Measurements from ENCODE around the gene DNAH1. TPM values are rescaled to one million over a fixed set of nuclear protein-coding genes. Genes with fewer than 3 reads are reported as not detected.

DNAH1 gene
- total RNA-seq, 1 donor from 2014 or later: 13.8 TPM

DNA sequence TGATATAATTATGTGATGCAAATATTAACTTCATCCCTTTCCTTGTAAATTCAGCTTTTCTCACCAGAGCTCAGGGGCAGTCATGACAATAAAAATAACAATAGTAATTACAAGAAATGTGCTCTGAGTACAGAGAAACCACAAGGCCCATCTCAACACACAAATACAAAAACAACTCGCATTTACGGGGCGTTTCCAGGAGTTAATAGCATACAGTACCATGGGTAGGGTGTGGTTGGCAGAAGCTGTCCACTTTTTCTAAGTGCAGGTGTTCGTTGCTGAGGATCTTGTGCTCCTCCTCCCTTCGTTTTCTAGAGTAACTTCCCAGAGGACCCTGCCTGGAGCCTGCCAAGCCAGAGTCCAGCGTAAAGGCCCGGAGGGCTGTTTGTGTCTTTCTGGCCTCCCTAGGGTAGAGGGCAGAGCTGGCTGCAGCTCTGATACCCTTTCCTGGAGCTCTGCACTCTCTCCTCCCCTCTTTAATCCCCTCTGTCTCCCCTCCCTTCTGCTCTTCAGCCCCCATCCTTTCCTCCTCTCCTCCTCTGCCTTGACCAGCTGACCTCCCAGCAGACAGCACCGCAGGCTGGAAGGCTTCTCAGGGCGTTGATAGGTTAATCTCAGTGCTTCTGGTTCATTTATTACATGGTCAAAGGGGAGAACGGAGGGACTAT lies 117.3 kb downstream of the DNAH1 start:
- DNase-seq (ENCODE audit: low spot score): no peak

DNA sequence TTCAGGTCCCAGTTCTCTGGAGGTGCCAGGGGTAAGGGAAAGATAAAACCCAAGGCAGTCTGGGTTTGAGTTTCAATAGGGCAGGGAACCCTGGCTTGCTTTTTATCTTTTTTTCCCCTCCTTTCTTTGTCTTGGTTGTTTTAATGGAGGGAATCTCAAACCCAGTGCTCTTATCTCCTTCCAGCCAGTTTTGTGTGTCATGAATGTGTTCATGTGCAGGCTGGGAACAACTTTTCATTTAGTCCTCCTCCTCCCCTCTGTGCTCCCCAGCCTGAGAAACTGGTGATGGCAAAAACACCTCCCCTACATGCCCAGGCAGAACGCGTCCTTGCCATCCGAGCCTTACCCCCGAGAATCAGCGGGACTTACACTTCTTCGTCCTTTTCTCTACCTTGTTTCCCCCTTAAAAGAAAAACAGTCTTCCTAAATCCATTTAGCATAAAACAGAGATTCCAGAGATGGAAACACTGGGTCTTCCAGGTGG lies 117.9 kb downstream of the DNAH1 start:
- DNase-seq (ENCODE audit: low spot score): no peak

DNA sequence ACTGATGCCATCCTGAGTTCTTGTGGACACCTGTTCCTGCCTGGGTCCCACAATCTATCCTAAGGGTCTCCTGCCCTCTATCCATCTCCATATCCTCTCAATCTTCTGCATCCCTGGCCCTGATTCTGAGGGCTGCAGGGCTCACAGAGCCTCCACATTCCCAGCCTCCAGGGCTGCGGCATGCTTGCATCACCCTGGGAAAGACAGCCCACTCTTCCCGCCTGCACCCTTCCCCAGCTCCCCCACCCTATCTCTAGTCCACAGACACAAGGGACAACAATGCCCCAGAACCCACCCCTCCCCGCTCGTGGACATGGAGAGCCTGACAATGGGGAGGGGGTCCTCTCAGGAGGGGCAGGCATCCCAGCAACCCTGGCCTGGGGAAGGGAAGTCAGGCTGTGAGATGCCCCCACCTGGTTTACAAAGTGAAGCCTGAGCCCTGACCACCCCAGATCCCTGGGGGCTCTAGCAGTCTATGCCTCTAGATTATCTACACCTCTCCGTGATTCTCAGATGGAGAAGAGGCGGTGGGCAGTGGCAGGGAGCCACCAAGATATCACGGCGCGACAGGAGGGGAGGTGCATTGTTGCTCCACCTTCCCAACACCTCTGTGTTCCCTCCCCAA lies 118.5 kb downstream of the DNAH1 start:
- no peak for DNase-seq (ENCODE audit: low spot score)

DNA sequence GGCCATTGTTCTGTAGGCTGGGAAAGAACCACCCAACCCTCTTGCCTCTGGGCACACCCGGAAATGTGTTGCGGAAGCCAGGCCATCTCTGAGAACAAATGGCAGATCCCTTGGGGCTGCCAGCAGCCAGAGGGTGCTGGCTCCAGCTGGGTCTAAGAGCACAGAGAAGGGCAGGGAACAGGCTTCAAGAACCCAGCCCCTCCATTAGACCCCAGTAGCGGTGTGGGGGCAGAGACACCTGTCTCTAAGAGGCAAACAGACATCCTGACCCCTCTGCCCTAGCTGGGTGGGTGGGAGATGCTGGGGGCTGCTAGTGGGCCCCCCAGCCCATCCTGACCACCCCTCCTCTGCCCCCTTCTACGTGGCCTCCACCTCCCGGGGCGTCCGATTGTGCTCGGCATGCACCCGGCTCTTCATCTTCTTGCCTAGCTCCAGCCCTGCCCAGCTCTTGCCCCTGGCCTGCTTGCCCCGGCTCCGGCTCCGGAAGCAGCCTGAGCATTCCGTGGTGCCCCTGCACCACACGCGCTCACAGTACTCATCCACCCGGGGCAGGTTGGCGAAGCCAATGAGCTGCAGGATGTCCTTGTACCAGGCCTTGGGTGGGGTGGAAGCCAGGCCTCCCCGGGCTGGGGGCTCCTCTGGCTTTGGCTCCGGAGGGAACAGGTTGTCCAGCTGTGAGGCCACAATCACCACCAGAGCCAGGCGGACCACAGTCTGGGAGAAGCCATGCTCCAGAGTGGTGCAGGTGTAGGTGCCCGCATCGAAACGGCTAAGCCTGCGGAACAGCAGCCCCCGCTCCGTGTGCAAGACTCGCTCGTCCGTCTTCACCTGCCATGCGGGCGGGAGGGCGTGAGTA lies 119.4 kb downstream of the DNAH1 start:
- no peak for DNase-seq (ENCODE audit: low spot score)

DNA sequence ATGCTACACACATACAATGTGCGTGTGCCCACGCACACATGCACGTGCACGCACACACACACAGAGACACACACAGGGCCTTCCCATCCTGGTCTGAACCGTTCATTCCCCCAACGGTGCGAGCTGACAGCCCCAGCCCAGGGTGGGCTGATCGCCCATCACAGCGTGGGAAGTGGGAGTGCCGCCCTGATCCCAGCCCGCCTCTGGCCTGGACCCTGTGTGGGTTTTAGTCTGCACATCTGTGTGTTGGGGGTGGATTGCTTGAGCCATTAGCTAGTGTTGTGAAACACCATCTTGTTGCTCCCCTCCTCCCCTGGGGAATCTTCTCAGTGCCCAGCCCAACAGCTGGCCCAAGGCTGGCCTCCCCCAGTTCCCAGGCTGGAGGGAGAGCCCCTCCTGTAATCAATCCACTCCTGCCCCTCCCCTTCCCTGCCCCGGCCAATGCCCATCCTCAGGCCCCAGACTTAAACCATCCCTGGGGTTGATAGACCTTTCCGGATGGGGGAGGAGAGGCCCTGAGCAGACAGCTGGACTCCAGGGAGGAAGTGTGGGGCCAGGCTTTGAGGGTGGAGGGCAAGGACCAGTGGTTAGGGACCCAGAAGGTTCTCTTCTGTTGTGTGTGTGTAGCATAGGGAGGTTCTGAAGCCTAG lies 120.5 kb downstream of the DNAH1 start:
- DNase-seq (ENCODE audit: low spot score): no peak

DNA sequence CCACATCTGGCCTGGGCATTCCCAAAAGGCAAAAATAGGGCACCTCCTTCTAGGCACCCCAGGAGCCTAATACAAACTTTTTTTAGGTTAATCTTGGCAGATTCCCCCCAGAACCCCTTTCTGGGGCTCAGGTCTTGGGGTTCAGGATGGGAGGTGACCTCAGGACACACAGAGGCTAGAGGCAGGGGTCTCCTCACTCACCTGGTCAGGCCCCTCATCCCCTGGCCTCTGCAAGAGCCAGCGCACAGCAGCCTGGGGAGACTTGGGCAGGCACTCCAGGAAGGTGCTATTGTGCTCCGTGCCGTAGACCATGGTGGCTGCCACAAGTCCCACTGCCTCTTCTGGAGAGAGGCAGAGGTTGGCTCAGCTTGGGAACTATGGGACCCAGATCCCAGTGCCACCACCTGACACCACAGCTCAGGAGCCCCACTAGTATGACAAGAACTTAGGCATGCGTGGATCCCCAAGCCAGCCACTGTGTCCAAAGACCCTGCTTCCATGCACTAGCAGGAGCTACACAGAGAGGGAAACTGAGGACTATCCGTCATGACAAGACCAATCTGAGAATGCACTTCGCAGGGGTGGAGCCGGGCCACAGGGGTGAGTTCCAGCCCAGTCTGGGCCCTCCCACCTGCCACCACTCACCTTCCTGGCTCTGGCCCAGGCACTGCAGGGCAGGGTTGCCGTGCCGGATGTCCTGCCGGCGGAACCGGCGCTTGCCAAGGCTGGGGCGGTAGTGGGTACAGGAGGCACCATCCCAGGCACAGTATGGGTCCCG lies 121.4 kb downstream of the DNAH1 start:
- no peak for DNase-seq (ENCODE audit: low spot score)

DNA sequence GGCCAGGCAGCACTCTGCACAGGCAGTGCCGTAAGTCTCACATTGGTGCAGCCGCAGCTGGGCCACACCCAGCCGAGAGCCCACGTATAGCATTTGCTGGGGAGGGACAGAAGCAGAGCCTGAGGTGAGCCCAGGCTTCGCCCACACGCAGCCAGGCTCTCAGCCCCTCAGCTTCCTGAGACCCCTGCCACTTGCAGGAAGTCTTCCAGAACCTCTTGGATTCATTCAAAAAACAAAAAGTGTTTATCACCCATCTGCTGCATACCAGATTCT lies 121.9 kb downstream of the DNAH1 start:
- DNase-seq (ENCODE audit: low spot score): no peak

DNA sequence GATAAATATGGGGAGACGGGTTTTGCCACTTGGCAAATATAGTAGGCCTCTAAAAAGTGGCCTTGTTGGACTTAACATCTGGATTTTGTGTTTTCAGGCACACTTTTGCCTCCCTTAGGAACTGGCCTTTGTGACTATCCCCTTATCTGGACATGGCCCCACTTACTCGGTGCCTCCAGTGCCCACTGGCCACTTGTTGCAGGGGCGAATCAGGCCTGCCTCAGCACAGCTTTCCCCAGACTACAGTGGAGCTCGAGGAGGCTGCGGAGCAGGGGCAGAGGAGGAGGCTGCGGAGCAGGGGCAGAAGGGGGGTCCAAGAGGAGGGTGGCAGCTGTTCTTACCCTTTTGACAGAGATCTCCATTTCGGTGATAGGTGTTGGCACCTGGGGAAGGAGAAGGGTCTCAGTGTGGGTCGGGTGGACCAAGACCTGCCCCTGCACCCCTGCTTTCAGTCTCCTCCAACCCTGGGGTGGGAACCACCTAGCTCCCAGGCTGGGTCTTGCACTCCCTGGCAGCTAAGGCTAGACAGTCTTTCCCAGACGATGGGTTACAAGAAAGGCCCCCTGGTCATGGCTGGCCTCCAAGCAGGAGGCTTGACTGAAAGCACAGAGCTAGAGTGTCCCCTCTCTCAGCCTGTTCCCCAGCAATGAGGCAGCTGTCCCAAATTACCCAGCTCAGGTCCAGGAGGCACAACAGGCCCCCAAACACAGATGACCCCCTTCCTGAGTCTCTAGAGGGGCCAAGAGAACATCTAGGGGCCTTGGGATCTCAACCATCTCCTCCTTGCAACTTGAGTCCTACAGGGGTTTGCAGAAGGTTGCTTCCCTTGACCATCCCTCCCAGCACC lies 122.7 kb downstream of the DNAH1 start:
- no peak for DNase-seq (ENCODE audit: low spot score)

DNA sequence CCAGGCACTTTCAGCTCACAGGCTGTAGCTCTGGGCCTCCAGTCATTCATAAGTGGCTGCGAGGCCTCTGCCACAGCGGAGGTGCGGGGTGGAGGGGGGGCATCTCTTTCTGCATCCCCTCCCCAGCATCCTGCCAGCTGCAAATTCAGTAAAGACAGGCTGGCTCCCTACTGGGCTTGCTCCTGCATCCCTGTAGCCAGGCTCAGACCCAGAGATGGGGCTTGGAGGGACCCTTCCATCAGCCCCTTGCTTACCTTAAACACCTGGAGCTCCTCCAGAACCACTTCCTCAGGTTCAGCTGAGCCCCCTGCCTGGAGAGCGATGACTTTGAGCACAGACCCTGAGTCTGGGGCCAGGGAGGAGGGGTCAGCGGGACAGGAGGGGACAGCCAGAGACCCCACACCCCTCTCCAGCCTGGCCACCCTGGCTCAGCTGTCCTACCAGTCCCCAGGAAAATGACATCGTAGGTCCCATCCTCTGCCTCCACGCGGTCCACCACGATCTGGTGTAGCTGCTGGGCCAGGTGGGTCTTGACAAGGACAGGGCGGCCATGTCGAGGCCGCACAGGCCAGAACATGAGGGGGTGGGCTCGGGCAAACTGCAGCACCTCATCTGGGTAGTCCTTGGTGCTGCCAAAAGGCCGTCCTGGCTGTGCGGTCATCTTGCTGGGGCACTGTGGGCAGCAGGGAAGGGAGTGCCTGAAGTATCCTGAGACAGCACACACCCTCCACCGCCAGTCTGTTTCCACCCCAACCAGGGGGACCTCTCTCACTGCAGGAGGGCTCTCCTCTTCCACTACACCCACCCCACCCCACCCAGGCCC lies 123.5 kb downstream of the DNAH1 start:
- DNase-seq (ENCODE audit: low spot score): no peak

DNA sequence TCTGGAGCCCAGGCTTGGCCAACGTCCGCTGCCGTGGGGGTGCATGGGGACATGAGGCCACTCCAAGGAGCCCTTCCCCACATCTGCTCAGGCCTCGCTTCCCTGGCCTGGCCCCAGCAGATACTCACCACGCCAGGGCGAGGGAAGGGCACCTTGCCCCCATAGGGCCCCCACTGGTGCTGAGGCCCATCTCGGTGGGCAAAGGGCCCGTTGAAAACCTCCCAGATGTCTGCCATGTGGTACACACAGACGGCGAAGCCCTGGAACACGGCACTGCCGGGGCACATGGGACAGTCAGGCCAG lies 124.1 kb downstream of the DNAH1 start:
- no peak for DNase-seq (ENCODE audit: low spot score)

DNA sequence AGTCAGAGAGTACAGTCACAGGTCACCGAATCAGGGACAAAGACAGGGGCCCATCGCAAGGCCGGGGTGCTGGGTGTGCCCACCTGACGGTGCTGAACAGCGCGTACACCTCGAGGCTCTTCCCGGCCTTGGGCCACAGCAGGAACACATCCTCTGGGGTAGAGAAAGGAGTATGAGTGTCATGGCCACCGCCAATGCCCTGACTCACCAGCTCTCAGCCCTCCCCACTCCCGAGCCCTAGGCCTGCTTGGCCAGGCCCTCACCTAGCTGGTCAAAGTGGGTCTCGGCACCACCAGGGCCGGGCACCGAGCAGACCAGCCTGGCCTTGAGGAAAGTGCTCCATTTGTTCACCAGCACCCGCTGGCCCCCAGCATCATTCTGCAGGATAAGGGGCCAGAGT lies 124.6 kb downstream of the DNAH1 start:
- DNase-seq (ENCODE audit: low spot score): no peak

DNA sequence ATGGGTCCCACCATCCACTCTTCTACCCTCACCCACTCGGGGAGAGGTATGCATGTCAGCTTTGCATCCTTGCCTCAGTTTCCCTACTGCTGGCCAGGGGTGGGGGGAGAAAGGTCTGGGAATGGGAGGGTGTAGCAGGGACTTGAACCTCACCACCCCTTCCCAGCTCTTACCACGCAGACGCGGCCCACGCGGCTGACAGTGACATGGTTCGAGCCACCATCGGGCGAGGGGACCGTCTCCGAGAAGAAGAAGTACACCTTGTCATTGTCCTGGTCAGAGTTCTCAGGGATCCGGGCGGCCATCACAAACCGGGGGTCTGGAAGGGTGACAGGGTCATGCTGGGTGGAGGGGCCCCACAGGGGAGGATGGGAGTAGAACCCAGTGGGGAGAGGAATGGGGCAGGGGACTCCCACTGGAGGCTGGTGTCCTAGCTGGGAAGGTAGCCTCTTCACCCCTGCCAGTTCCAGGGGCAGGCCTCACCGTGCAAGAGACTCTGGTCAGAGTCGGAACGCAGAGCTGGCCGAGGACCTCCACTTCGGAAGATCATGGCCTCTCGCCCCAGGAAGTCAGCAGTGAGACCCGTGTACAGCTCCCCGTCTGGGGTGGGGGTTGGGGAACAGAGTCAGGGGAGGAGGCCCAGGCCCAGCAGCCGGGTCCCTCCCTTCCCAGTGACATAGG lies 125.1 kb downstream of the DNAH1 start:
- no peak for DNase-seq (ENCODE audit: low spot score)

DNA sequence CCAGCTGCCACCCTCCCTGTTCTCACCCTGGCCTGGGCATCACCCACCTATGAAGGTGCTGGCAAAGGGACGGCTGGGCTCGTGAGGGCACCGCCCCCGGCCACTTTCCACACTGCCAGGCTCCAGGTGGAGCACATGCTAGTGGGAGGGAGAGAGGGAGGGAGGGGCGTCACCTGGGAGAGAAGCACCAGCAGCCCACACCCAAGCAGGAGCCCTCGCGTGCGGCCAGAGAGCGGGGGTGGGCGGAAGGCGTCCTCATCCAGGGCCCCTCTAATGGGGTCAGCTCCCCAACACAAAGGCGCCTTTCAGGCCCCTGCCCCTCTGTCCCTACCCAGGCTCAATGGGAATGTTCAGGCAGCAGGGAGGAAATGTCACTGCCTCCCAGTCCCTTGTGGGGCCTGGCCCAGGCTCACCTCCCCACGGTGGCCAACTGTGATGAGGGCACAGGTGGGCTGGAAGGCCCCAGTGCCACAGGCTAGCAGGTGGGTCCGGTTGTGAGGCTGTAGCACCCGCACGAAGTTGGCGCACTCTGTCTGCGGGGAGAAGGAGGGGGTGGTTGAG lies 125.7 kb downstream of the DNAH1 start:
- no peak for DNase-seq (ENCODE audit: low spot score)

DNA sequence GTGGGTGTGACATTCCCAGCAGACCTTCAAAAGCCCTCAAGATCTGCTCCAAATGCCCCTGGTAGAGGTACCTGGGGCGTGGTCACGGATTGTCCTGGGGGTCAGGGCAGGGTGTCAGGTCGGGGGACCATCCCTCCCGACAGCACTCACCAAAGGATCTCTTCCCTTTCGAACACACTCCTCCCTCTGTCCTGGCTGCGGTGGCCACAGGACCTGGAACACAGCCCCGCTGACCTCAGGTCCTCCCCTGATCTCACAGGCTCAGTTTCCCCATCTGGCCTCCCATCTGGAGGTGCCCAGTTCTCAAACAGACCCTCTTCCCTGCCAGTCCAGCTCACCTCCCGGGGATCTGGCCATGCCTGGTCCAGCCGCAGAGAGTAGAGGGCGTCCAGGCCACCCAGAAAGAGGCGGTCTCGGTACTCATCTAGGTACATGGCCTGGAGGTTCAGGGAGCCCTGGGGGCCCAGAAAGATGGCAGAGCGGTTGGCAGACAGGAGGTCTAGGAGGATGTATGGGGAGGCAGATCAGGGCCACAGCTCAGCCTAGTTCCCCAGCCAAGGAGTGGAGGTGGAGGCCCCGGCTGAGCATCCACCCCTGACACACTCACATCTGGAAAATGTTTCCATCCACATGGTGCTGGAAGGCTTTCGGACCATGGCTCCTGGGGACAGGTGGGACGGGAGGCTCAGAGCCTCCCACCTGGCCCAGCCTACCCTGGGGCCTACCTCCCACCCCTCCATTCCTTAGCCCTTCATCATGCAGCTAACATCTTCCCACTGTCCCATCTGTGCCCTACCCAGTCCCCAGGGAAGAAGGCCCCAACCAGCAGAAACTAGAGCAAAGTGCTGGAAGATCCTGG lies 126.5 kb downstream of the DNAH1 start:
- no peak for DNase-seq (ENCODE audit: low spot score)

DNA sequence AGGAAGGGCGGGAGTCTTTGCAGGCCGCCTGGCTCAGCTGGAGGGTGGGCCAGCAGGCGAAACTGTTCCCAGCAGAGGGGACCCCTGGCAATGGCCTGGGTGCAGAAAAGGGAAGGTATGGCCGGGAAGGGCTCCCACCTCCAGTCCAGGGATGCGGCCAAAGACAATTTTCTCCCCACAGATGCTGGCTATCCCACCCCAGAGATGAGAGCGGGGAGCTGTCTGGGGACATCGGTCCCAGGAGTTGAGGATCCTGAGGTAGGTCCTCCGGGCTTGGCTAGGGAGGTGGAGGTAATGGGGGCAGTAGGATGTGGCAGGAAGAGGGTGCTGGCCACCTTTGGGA lies 127.1 kb downstream of the DNAH1 start:
- DNase-seq (ENCODE audit: low spot score): no peak

DNA sequence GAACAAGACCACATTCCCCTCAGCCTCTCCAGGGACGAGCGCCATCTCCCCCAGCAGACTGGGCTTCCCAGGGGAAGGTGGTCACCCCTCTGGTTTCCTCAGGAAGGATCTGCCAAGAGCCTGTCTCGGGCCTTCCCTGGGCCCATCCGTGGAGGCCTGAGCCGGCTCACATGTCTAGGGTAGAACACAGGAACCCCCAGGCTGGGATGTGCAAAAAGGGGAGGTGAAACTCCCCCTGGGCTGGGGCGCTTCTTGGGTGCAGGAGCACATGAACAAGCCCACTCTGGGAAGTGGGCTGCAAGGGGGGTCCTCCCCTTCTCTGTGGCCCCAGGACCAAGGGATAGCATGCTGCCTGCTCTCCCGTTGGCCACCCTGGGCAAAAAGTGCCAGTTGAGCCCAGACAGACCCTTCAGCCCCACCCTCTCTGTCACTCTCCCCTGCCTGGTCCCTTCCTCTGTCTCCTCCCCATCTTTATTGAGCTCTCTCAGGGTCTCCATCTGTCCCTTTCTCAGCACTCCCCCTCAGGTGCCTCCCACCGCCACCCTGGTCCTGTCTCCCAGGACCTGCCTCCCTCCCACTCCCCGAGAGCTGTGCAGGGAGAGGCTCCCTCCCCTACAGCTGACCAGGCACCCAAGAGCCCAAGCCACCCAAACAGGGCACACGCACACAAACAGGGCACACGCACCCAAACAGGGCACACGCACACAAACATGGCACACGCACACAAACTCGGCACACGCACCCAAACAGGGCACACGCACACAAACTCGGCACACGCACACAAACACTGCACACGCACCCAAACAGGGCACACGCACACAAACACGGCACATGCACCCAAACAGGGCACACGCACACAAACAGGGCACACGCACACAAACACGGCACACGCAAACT lies 127.9 kb downstream of the DNAH1 start:
- no peak for DNase-seq (ENCODE audit: low spot score)
